Measurements from ENCODE around the gene COPZ2.
A peak's percentile ranks its signal among the peaks of the same experiment; 100 is the strongest.
"Not testable (repeated sequence)": the region's sequence is repeated elsewhere in the genome, so short reads cannot be mapped to it uniquely, and the experiment has no call there.

Gene COPZ2

GRCh38 chr17:48028736-48029135 is 8.9 kb downstream of the COPZ2 start:
- no peak for DNase-seq (ENCODE audit: low spot score)

GRCh38 chr17:48027322-48027981 is 10.1 kb downstream of the COPZ2 start:
- no peak for DNase-seq (ENCODE audit: low spot score)

- peak; percentile 93 for DNase-seq (ENCODE audit: low spot score)
Observed at GRCh38 chr17:48026502-48027321, 10.9 kb downstream of the COPZ2 start.

GRCh38 chr17:48025904-48026501 is 11.6 kb downstream of the COPZ2 start:
- DNase-seq (ENCODE audit: low spot score): no peak

- DNase-seq (ENCODE audit: low spot score): peak; percentile 95
Observed at GRCh38 chr17:48025040-48025903, 12.3 kb downstream of the COPZ2 start.

GRCh38 chr17:48024149-48025039 is 13.2 kb downstream of the COPZ2 start:
- DNase-seq (ENCODE audit: low spot score): peak; percentile 57

GRCh38 chr17:48023400-48024148 is 14.0 kb downstream of the COPZ2 start:
- DNase-seq (ENCODE audit: low spot score): peak; percentile 65

- no peak for DNase-seq (ENCODE audit: low spot score)
Observed at GRCh38 chr17:48022901-48023300, 14.7 kb downstream of the COPZ2 start.

GRCh38 chr17:48021934-48022333 is 15.7 kb downstream of the COPZ2 start:
- no peak for DNase-seq (ENCODE audit: low spot score)

- not testable (repeated sequence) for DNase-seq (ENCODE audit: low spot score)
Observed at GRCh38 chr17:48017817-48018158, 19.8 kb downstream of the COPZ2 start.

- DNase-seq (ENCODE audit: low spot score): no peak
Observed at GRCh38 chr17:48016112-48016511, 21.5 kb downstream of the COPZ2 start.

- DNase-seq (ENCODE audit: low spot score): no peak
Observed at GRCh38 chr17:48014595-48015111, 22.9 kb downstream of the COPZ2 start.

- DNase-seq (ENCODE audit: low spot score): no peak
Observed at GRCh38 chr17:48013876-48014594, 23.6 kb downstream of the COPZ2 start.

- no peak for DNase-seq (ENCODE audit: low spot score)
Observed at GRCh38 chr17:48012654-48013053, 24.9 kb downstream of the COPZ2 start.

GRCh38 chr17:48012151-48012520 is 25.5 kb downstream of the COPZ2 start:
- DNase-seq (ENCODE audit: low spot score): peak; percentile 48

GRCh38 chr17:48011405-48012150 is 26.0 kb downstream of the COPZ2 start:
- peak; percentile 70 for DNase-seq (ENCODE audit: low spot score)

- DNase-seq (ENCODE audit: low spot score): no peak
Observed at GRCh38 chr17:48010193-48010592, 27.4 kb downstream of the COPZ2 start.

GRCh38 chr17:48006936-48007709 is 30.5 kb downstream of the COPZ2 start:
- no peak for DNase-seq (ENCODE audit: low spot score)

Data from hepatic stellate cell (primary cell).